Lung (tissue), 12 donors: ENCODE measurements around the gene KLK5. TPM values are rescaled to one million over a fixed set of nuclear protein-coding genes. Genes with fewer than 3 reads are reported as not detected.

Source experiments
- ATAC-seq: fragments of 200-7000 bp; cut with Tn5 transposase; one replicate; pipeline ENCODE4 v1.9.1; 2020; ENCODE audit warnings: moderate number of reproducible peaks; ENCODE audit not compliant: insufficient read depth, low FRiP score
- DNase-seq, 3 donors: peaks; one replicate each; pipeline ENCODE4 v3.0.0-alpha.2; 2013 to 2017
- H3K27ac ChIP-seq, 2 donors: one replicate each; pipeline ENCODE4 v1.5.1; 2013; ENCODE audit warnings: mild to moderate bottlenecking in 2 of 2, moderate library complexity in 2 of 2, control low read depth in 1 of 2, inconsistent platforms in 1 of 2, low read depth in 1 of 2, low read length in 1 of 2
- H3K27me3 ChIP-seq, 3 donors: one replicate each; pipeline ENCODE4 v1.5.1; 2013; ENCODE audit warnings: low read length in 2 of 3; ENCODE audit not compliant: control insufficient read depth in 3 of 3, insufficient read depth in 3 of 3
- H3K36me3 ChIP-seq, 4 donors: one replicate each; pipeline ENCODE4 v1.5.1; 2013; ENCODE audit warnings: low read length in 4 of 4, mild to moderate bottlenecking in 1 of 4, moderate library complexity in 1 of 4; ENCODE audit not compliant: control insufficient read depth in 4 of 4, insufficient read depth in 4 of 4
- H3K4me1 ChIP-seq, 5 donors: one replicate each; pipeline ENCODE4 v1.5.1; 2013; ENCODE audit warnings: low read length in 5 of 5, mild to moderate bottlenecking in 2 of 5, moderate library complexity in 1 of 5; ENCODE audit not compliant: control insufficient read depth in 5 of 5, insufficient read depth in 5 of 5
- H3K4me3 ChIP-seq: one replicate; pipeline ENCODE4 v1.5.1; 2013; ENCODE audit warnings: mild to moderate bottlenecking, control low read depth, moderate library complexity
- H3K9ac ChIP-seq, 2 donors: one replicate each; pipeline ENCODE4 v1.5.1; 2013; ENCODE audit warnings: low read length in 2 of 2, control low read depth in 1 of 2; ENCODE audit not compliant: insufficient read depth in 1 of 2
- H3K9me3 ChIP-seq, 4 donors: one replicate each; pipeline ENCODE4 v1.5.1; 2013; ENCODE audit warnings: low read length in 3 of 4, mild to moderate bottlenecking in 1 of 4, moderate library complexity in 1 of 4; ENCODE audit not compliant: control insufficient read depth in 4 of 4, insufficient read depth in 3 of 4
- WGBS, 2 donors: extraction: QIAGEN DNeasy Blood & Tissue Kit; methylation state at CpG; one replicate each; pipeline ENCODE4 v1.1.7; 2013; 5-methylcytosine and 5-hydroxymethylcytosine counted together
- polyA plus RNA-seq, 2 donors: library from polyadenylated mRNA; stranded (reverse); fragments of 200-250 nt; gene quantifications; one replicate each; pipeline ENCODE4 v1.2.1, GENCODE V29; 2013
- total RNA-seq, 2 donors: library from RNA; depleted of rRNA in 1 of 2; stranded (reverse); fragments of >200 nt in 1 of 2; gene quantifications; one replicate each; pipeline ENCODE4 v1.2.1, GENCODE V29; 2014 to 2021
- TF ChIP-seq, protein P1 (sequence below): IDR thresholded peaks from 2 replicates; pipeline ENCODE4 v1.5.1; 2012; ENCODE audit warnings: mild to moderate bottlenecking; ENCODE audit errors: control extremely low read depth, extremely low read depth
- donor health status: control.
- donor health status: control.
- donor health status: Bipolar disorder and iron deficiency.
- donor health status: healthy.
- donor health status: DM: yes; HTN: yes; CAD: no.

Gene KLK5
- total and polyA plus RNA-seq, 4 donors, result 0.06 to 0.60 TPM; not detected in 2

DNA sequence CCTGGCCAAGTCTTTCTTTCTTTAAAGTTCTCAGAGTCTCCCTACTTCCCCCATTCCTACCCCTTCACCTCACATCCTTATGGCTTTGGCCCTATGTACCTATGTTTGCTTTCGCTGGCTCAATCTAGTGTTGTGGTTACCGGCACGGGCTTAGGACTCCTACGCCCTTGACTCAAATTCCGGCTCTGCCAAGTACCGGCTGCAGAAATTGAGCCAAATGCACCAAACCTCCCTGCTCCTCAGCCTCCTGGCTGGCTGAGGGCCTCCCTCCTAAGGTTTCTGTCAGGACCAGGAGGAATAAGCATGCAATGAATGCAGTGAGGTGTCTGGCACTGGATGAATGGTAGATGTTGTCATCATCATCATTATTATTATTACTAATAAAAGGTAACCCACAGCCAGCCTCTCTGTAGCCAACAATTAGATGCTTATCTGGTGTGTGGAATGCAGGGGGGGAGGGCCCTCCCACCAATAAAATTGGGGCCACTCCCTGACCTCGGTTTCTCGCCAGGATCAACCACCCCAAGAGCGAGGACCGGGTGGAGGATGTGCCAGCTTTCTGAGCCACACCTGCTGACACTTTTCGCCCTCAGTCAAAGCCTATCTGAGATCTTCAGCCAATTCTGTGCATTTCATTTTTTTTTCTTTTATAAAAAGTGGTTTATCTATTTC, 20.7 kb downstream of the KLK5 start:
- WGBS, 2 donors, result 75 to 84% methylated on average over 11 of the region's 11 CpGs
- no peak overlapping the region for H3K4me3 ChIP-seq
- no peak overlapping the region for H3K27ac ChIP-seq
- H3K9ac ChIP-seq, result no peak overlapping the region
- no peak for ATAC-seq
- H3K9me3 ChIP-seq, result no peaks in the 10 kb centered on the region
- no peak for DNase-seq
- TF ChIP-seq, protein P1, sequence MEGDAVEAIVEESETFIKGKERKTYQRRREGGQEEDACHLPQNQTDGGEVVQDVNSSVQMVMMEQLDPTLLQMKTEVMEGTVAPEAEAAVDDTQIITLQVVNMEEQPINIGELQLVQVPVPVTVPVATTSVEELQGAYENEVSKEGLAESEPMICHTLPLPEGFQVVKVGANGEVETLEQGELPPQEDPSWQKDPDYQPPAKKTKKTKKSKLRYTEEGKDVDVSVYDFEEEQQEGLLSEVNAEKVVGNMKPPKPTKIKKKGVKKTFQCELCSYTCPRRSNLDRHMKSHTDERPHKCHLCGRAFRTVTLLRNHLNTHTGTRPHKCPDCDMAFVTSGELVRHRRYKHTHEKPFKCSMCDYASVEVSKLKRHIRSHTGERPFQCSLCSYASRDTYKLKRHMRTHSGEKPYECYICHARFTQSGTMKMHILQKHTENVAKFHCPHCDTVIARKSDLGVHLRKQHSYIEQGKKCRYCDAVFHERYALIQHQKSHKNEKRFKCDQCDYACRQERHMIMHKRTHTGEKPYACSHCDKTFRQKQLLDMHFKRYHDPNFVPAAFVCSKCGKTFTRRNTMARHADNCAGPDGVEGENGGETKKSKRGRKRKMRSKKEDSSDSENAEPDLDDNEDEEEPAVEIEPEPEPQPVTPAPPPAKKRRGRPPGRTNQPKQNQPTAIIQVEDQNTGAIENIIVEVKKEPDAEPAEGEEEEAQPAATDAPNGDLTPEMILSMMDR, result no peak
- peaks cover 0 to 17% (median 2%) of the 10 kb centered on the region in 3 donors for H3K27me3 ChIP-seq
- H3K36me3 ChIP-seq, result no peaks in the 10 kb centered on the region
- H3K4me1 ChIP-seq, result no peaks in the 10 kb centered on the region

DNA sequence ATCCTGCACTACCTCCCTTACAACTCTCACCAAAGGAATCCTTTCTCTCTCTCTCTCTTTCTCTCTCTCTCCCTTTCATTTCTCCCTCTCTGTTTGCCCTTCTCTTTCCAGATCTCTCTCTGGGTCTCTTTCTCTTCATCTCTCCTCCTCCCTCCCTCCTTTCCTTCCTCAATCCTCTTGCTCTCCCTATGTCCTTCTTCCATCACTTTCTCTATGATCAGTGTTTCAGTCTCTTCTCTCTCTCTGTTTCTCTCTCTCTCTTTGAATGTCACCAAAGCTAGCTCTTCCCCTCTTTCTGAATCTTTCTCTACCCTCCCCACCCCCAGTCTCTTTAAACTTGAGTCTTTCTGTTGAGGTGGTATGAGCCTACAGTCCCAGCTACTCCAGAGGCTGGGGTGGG, 21.8 kb downstream of the KLK5 start:
- Histone ChIP-seq H3K27me3 (peaks cover 0 to 17% (median 2%) of the 10 kb centered on the region in 3 donors), H3K27ac (no peak overlapping the region)
- TF ChIP-seq, protein P1, result no peak

DNA sequence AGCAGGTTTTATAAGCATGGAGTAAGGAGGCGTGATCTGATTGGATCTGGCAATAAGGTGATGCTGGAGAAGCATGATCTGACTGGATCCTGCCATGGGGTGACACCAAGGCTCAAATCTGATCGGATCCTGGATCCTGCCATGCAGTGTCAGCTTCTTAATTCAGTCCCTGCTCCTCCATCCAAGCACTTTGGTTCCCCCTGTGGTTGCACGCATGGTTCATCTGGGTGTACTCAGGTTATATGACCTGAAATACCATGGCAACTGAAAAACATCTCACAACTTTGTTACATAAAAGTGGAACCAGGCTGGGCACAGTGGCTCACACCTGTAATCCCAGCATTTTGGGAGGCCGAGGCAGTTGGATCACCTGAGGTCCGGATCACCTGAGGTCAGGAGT, 24.0 kb downstream of the KLK5 start:
- H3K4me3 ChIP-seq, result no peak overlapping the region
- peaks cover 0 to 13% (median 2%) of the 10 kb centered on the region in 3 donors for H3K27me3 ChIP-seq
- DNase-seq (no peak), ATAC-seq (no peak)
- no peaks in the 10 kb centered on the region for H3K9me3 ChIP-seq
- TF ChIP-seq, protein P1, result no peak
- no peaks in the 10 kb centered on the region for H3K4me1 ChIP-seq
- H3K36me3 ChIP-seq, result no peaks in the 10 kb centered on the region
- no peak overlapping the region for H3K9ac ChIP-seq
- no peak overlapping the region for H3K27ac ChIP-seq
- 77 to 82% methylated on average over 5 of the region's 5 CpGs for WGBS, 2 donors

More for the DNA sequence above, 21.8 kb downstream of the KLK5 start:
- Histone ChIP-seq H3K4me1 (no peaks in the 10 kb centered on the region), H3K36me3 (no peaks in the 10 kb centered on the region), H3K9me3 (no peaks in the 10 kb centered on the region), H3K9ac (no peak overlapping the region), H3K4me3 (no peak overlapping the region)
- DNase-seq (no peak), ATAC-seq (no peak)

DNA sequence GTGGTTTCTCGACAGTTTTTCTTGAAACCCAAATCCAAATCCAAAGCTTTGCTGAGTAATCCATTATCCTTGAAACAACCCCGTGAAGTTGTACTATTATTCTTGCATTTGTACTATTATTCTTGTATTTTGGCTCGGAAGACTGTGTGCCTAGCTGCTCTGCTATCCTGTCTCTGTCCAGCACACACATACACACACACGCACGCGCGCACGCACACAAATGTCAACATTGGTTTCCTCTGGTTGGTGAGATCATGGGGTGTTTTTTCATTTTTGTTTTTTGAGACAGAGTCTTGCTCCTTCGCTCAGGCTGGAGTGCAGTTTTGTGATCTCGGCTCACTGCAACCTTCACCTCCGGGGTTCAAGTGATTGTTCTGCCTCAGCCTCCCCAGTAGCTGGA, 26.7 kb downstream of the KLK5 start:
- H3K27ac ChIP-seq, result no peak overlapping the region
- H3K9me3 ChIP-seq, result no peaks in the 10 kb centered on the region
- no peak for DNase-seq
- TF ChIP-seq, protein P1, result no peak
- H3K36me3 ChIP-seq, result no peaks in the 10 kb centered on the region
- WGBS, 2 donors, result 65 to 79% methylated on average over 11 of the region's 11 CpGs
- H3K4me1 ChIP-seq, result no peaks in the 10 kb centered on the region
- no peak for ATAC-seq
- H3K4me3 ChIP-seq, result no peak overlapping the region
- H3K27me3 ChIP-seq, result peaks cover 0 to 12% (median 2%) of the 10 kb centered on the region in 3 donors
- H3K9ac ChIP-seq, result no peak overlapping the region
